Measurements from ENCODE around the gene STEAP4.
"Not testable (repeated sequence)": the region's sequence is repeated elsewhere in the genome, so short reads cannot be mapped to it uniquely, and the experiment has no call there.

Gene STEAP4

DNA sequence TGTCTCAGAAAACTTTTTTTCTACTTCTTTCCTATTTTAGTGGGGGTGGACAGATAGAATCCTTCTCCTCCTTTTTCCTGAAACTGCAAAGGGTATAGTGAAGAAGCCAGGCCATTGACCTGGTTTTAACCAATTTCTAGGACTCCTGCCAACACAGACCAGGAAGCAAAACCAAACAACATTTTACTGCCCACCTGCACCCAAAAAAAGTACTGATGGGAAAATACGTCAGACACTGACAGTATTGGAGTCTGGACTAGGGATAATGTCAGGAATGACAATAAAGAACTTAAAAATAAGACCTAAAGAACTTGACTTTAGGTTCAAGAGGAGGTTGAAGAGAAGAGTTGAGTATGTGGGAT lies 5.0 kb upstream of the STEAP4 start:
- no peak for DNase-seq

DNA sequence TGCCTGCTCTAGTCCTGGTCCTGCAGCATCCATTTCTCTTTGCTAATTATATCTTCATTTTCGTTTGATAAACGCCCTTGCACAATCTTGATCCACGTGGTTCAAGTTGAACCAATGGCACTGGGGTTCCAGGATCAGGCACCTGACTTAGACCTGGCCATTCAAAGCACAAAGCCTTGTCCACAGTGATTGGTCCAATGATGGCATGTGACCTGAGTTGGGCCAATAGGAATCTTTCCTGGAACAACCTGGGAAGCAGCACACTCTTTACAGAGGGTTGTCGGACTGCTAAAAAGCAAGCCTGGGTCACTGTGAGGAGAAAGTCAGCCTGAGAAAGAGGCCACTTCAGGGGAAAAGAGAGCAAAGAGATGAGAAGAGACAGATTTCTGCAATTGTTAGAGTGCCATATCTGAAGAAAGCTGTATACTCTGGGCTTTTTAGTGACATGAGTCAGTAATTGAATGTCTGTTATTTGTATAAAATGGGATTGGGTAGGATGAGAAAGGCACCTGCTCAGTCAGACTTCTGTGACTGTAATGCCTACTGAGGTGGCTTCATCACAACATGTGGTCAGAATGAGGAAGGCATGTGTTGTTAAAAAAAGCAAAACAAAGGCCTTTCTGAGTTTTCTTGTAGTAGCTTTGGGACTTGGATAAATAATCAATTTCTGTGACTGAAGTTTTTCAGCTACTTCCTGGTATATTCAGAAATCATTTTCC lies 4.4 kb upstream of the STEAP4 start:
- no peak for DNase-seq

DNA sequence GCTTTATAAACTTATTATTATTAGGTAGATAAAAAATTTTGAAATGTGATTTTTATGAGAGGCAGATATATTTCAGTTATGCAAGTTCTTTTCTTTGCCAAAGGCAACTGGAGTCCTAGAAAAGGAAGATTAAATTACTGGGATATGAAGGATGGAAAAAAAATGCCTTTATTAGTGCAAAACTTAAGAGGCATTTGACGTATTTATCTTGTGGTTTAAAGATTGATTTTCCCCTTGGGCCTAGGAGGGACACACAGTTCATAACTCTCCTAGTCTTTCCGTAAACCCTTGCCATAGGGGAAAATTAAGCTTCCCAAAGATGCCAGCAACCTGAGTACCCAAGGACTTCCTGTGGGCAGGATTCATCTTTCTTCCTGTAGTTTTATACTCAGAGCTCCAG lies 3.1 kb upstream of the STEAP4 start:
- DNase-seq, result no peak

DNA sequence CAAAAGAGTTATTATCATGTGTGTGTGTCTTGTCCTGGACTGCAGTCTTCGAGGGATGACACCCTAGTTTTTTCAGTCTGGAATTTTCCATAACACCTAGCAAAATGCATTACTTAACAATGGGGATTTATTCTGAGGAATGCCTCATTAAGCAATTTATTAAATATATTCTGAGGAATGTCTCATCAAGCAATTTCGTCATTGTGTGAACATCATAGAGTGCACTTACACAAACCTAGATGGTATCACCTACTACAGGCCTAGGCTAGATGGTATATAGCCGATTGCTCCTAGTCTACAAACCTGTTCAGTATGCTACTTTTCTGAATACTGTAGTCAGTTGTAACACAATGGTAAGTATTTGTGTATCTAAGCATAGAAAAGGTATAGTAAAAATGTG lies 1.1 kb upstream of the STEAP4 start:
- no peak for DNase-seq

DNA sequence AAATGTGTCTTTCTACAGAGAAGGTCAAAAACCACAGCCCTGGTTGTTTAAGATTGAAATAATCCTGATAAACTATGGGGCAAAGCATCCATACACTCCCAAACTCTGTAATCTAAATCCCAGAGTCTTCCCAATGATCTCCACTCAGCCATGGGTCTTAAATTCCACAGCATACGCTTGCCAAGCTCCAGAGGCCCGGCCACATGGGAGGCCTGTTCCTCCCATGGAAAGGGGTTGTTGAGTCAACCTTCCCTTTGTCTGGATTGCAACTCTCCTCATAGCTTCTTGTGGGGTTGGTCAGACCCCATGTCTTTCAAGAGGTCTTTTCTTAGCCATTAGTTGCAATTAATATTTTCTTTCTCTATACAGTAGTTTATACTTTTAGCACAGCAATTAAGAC lies 718 bp upstream of the STEAP4 start:
- no peak for DNase-seq

DNA sequence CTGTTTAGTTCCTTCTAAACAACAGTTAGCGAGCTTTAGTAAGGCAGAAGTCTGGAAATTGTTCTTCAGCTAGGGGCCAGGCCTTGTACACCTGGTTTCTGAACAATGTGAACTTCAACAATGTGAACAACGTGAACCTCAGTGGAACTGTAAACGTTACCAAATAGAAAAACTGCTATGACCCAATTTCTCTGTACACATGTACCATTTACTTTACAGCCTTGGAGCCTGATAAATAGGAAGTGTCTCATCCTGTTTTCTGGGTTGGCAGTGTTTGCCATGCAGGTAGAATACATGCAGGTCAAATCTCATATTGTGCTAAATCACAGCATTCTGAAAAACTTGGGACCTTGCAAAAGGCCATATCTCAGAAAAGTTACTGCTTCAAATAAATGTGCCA lies 1.6 kb downstream of the STEAP4 start:
- no peak for DNase-seq

DNA sequence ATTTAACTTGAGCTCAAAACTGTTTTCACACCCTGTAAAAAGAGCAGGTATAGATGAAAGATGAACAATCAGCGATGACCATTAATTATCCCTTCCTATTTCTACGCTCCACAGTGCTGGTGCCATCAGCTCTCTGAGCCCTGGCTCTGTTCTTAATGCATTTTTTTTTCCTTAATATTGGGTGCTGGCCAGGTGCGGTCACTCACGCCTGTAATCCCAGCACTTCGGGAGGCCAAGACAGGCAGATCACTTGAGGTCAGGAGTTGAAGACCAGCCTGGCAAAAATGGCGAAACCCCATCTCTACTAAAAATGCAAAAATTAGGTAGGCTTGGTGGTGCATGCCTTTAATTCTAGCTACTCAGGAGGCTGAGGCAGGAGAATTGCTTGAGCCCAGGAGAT lies 4.2 kb downstream of the STEAP4 start:
- no peak for DNase-seq

DNA sequence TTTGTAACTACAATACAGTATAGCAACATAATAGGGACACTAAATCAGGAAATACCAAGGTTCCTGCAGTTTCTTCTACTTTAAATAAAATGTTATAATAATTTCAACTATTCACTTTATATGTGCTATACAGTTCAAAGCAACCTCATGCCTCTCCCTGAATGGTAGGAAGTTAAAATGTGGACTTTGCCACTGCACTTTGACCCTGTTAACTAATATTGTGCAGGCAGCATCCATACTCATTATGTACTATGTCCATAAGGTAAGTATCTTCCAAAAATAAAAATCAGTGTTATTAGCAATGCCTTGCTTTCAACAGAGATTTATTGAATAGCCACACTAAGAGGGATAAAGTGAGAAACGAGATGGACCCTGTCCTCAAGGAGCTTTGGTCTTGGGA lies 4.8 kb downstream of the STEAP4 start:
- no peak for DNase-seq

DNA sequence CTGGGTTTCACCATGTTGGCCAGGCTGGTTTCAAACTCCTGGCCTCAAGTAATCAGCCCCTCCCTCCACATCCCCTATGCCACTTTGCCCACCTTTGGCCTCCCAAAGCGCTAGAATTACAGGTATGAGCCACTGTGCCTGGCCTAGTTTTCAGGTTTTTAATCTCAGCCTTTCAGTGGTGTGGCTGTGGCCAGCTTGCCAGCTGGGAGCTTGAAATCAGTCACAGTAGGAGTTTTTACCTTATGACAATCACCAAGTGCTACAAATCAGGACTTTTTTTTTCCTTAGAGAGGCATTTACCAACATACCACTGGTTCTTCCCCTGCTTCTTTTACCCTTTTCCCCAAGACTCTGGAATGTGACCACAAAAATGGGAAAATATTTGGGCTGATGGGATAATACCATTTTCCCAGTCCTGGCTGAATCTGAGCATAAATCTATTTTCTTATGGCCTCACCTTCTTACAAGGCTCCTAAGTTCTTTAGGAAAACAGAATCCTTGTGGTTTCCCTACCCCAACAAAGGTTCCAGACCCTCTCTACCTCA lies 6.2 kb downstream of the STEAP4 start:
- no peak for DNase-seq

DNA sequence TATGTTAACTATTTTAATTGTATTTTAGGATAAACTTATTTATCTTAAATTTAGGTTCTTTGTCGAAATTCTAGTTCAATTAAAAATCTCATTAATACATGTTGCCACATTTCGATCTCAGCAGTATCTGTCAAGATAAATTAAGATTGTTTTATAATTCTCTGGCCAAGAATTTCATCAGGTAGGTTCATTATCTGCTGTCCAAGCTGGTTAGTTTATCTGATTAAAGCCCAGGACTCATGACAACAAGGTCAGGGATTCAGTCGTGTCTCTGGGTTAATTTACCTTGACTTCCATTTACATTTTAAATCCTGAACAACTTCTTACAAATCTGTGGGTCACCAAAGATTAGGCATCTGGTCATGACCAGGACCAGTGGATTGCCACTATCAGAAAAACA lies 7.6 kb downstream of the STEAP4 start:
- DNase-seq, result no peak

DNA sequence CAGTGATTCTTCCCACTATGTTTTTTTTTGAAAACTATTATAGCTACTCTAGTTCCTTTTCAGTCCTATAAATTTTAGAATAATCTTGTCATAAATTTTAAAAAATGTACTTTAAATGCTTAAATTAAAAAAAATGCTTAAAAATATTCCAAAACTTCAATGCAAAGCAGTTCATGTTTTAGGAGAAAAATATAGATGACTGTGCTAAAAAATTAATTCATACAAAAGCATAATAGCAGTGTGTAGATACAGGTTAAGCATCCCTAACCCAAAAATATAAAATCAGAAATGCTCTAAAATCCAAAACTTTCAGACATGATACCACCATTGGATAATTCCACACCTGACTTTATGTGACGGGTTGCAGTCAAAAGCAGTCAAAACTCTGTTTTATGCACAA lies 12.8 kb downstream of the STEAP4 start:
- DNase-seq, result no peak

DNA sequence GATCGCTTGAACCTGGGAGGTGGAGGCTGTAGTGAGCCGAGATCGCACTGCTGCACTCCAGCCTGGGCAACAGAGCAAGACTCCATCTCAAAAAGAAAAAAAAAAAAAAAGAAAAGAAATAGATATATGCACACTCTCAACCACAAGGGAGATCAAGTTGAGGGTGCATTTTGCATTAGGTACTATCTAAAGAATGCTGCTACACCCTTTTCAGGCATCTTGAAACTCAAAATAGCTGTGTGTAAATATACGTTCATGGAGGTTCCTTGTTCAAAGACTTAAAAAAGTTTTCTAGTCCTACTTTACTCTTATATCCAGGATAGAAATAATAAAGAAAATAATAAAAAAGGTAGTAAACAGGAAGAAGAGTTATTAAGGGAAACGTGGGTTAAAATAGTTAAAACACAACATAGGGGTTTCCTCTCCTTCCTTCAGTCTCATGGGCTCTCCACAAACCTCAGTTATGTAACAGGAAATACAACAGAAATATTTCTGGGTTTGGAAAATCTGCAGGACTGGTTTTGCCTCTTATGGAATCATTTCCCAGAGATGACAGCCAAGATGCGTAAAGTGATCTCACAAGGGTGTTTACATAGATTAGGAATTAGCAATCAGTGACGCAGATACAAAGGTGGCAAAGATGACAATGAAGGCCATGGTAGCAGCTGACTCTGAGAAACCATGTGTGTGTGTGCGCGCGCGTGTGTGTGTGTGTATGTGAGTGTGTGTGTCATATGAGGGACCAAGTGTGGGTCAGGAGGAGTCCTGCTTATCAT lies 15.1 kb downstream of the STEAP4 start:
- DNase-seq, result no peak

DNA sequence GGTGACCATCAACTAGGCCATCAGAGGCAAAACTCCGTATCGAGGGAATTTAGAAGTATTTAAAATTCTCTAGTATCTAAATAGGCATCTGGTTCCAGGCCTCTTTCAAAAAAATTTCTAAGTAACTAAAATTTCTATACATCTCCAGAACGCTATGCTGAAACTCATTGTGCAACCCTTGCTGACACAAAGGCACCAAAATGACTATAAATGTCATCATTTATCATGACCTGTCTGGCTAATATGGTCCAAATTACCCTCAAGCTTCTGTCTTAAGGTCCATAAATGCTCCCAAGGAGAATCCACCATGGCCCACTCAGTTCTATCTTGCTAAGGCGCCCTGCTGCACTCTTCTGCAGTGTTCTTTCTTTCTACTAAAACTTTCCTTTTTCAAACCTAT lies 16.2 kb downstream of the STEAP4 start:
- no peak for DNase-seq

DNA sequence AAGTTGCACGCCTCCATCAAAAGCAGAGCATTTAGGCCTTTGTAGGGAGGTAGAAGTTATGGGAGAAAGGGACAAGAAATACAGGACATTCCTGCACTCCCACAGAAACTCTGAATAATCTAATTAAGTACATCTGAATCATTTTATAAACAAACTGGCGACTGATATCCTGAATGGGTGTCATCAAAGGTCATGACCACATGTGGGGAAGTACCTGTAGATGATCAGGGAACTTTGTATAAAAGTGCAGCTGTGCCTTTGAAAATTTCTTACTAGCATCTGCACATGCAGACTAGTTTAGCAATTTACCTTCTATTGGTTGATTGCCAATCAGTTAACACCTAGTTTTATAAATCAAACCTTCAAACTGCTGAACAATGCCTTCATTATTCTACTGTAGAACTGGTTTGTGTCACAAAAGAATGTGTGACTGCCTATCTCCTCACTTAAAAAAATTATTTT lies 17.1 kb downstream of the STEAP4 start:
- no peak for DNase-seq

DNA sequence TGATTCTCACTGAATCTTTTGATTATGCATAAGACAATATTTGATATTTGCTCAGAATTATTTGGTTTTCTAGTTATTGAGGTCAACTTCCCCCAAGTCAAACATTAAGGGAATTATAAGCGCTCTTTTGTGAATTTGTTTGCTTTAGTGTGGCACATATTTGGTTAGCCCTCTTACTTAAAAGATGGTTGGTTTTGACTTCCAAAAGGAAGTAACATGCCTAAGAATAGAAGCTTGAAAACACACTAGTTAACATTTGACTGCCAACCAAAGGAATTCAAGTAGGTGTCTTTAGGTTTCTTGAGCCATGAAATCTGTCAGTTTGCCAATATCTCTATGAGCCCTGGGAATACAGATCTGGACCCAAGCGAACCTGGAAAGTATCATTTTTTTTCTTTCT lies 24.9 kb downstream of the STEAP4 start:
- DNase-seq, result no peak

DNA sequence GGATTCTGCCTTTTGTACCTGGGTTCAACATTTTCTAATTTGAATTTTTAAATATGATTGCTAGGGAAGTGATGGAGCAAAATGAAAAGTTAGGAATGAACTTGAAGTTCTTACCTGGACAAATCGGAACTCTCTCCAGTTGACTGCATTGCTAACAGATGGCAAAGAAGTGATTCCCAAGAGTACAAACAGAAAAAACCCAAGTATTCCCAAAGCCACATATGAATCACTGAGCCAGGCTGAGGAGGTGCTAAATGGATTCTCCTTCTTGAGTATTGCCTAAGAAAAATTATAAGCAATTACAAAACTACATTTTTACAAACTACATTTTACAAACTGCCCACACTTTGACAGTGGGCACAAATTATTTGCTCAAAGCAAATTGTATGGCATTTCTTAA lies 25.9 kb downstream of the STEAP4 start:
- DNase-seq, result no peak

DNA sequence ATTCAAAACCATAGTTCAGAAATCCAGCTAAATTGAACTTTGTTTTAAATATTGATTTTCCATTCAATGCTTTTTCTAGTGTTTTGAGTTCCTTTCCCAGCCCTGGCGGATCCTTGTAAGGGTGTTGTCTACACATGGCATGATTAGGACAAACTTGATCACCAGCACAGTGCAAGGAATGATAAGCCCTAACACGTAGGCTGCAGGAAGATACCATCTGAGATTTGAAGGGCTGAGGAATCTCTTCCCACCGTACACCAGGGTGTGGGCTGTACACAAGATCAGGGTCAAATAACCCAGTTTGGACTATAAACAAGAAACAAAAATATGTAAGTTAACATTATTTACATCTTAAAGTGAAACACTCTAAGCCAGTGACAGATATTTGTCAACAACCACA lies 27.4 kb downstream of the STEAP4 start:
- DNase-seq, result no peak

DNA sequence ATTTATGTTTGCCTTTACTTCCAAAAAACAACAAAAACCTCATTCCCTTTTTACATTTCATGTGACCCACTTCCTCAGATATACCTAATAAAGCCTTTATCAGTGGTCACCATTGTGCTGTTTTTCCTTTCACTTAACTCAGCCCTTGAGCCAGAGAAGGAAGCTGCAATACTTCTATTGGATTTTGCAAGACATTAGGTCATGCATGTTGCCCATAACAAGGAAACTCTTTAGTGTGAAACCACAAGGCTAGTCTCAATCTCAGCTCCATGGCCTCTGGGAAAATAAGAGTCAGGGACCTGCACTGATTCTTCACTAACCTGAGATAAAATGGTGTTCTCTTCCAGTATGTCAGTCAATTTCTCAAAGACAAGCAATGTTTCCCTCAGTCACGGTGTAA lies 27.8 kb downstream of the STEAP4 start:
- no peak for DNase-seq

DNA sequence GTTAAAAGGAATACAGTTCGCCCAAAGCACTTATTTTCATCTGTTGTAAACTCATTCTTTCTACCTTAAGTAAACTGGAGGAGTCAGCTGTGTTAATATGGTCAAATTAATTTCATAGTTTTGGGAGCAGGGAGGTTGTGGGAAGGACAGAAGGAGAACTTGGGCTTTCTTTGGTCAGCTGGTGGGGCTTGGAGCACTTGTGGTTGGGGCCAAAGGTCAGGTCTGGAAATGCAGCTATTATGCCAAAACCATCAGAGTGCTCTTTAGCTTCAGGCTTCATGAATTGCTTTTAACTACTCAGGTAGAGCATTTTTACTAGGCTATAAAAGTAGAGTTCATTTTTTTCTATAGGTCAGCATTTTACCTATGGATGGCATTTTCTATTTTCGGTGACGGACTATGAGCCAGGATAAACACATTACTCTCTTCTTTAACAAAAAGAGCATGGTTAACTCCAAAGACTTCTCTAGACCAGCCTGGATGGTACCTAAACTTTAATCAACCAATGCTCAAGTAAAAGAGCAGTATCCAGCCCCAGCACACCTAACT lies 30.0 kb downstream of the STEAP4 start:
- no peak for DNase-seq

DNA sequence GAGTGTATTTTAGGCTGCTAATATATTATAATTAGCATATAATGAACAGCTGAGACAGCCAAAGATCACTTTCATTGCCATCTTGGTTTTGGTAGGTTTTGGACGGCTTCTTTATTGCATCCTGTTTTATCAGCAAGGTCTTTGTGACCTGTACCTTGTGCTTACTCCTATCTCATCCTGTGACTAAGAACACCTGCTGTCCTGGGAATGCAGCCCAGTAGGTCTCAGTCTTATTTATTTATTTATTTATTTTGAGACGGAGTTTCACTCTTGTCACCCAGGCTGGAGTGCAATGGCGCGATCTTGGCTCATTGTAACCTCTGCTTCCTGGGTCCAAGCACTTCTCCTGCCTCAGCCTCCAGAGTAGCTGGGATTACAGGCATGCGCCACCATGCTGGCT lies 31.8 kb downstream of the STEAP4 start:
- DNase-seq, result not testable (repeated sequence)

DNA sequence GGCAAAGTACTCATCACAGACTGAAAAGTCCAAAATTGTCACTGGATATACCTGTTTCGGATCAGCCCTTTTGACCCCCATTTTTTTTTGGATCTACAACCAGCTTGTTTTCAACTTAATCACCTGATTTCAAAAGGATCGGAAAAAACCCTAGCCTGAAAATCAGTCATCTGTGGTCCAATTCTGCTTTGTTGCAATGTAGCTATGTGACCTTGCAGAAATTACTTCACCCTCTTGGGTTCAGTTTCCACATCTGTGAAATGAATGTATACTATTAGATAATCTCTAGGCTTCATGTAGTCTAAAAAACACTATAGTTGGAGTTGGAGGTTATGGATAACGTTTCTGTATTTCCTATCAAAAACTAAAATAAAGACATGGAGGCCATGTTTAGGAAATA lies 37.1 kb downstream of the STEAP4 start:
- no peak for DNase-seq

DNA sequence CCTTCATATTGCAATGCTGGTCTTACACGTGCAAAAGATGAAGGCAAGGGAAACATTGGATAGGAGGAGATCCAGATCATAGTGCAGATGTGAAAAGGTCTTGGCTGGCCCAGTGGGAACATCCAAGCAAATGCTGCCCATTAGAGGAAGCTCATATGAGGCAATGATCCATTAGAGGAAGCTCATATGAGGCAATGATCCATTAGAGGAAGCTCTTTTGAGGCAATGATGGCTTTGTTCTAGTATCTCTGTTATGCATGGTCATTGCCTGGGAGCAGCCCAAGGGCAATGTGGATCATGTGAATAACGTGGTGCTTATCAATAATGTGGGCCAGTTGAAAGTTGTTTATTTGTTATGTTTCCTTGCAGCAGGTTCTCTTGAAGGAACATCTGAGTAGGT lies 37.8 kb downstream of the STEAP4 start:
- DNase-seq, result no peak

DNA sequence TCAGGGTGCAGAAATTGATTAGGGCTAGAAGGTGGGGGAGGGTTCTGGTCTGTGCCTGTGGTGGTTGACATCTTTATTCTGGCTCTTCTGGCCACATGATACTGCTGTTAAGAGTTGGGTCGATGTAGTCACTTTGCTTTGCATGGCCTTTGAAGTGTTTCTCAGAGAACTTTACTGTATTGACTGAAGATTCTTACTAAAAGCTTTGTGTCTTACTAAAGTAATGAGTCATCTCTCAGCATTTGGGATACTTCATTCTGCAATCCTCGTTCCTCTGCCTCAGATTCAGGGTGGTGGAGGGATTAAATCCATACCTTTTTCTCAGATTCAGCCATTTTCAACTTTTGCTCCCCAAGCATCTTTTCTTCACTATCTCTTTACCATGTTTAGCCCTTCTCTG lies 38.6 kb downstream of the STEAP4 start:
- no peak for DNase-seq

DNA sequence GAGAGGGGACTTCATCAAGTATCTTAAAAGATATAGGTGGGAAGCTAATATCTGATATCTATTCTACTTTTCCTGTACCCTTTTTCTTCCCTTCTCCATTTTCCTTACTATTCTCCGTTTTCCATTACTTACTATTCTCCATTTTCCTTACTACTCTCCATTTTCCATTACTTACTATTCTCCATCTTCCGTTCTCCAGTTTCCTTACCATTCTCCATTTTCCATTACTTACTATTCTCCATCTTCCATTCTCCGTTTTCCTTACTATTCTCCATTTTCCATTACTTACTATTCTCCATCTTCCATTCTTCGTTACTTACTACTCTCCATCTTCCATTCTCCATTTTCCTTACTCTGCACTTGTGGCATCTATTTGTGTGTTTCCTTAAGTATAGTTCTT lies 39.3 kb downstream of the STEAP4 start:
- no peak for DNase-seq
